GM18499 (cell line): Measurements from ENCODE around the gene GTF2H1.
"Not testable (repeated sequence)": the region's sequence is repeated elsewhere in the genome, so short reads cannot be mapped to it uniquely, and the experiment has no call there.

Source experiments
- ATAC-seq: cut with Tn5 transposase; IDR thresholded peaks from one replicate; pipeline ENCODE4 v1.9.1; 2021; ENCODE audit warnings: moderate number of reproducible peaks; ENCODE audit not compliant: insufficient read depth, unreplicated experiment

Gene GTF2H1

GRCh38 chr11:18369398-18369797 is 47.0 kb downstream of the GTF2H1 start:
- ATAC-seq: no peak

- ATAC-seq: no peak
Measured at GRCh38 chr11:18371279-18371678, 48.9 kb downstream of the GTF2H1 start.

- ATAC-seq: no peak
Measured at GRCh38 chr11:18372201-18372600, 49.8 kb downstream of the GTF2H1 start.

GRCh38 chr11:18374956-18375355 is 52.6 kb downstream of the GTF2H1 start:
- no peak for ATAC-seq

- no peak for ATAC-seq
Measured at GRCh38 chr11:18375941-18376340, 53.6 kb downstream of the GTF2H1 start.

- no peak for ATAC-seq
Measured at GRCh38 chr11:18379201-18379600, 56.8 kb downstream of the GTF2H1 start.

GRCh38 chr11:18383388-18384156 is 61.2 kb downstream of the GTF2H1 start:
- ATAC-seq: peak; percentile 79

- ATAC-seq: peak; percentile 6
Measured at GRCh38 chr11:18384157-18384641, 61.8 kb downstream of the GTF2H1 start.

- no peak for ATAC-seq
Measured at GRCh38 chr11:18390088-18390487, 67.7 kb downstream of the GTF2H1 start.

- no peak for ATAC-seq
Measured at GRCh38 chr11:18392434-18393321, 70.3 kb downstream of the GTF2H1 start.

GRCh38 chr11:18393581-18394274 is 71.4 kb downstream of the GTF2H1 start:
- ATAC-seq: no peak

GRCh38 chr11:18394275-18394927 is 72.0 kb downstream of the GTF2H1 start, which contains the start of gene LDHA:
Gene LDHA (plus strand): TSS chr11:18394563. CDS start chr11:18396843, 2,280 bp downstream.
- peak; percentile 36 for ATAC-seq

GRCh38 chr11:18394928-18395734 is 72.8 kb downstream of the GTF2H1 start:
- no peak for ATAC-seq

GRCh38 chr11:18395735-18396504 is 73.6 kb downstream of the GTF2H1 start:
- ATAC-seq: peak; percentile 63

- no peak for ATAC-seq
Measured at GRCh38 chr11:18397921-18398320, 75.6 kb downstream of the GTF2H1 start.

GRCh38 chr11:18401077-18401476 is 78.7 kb downstream of the GTF2H1 start:
- not testable (repeated sequence) for ATAC-seq

GRCh38 chr11:18404062-18404461 is 81.7 kb downstream of the GTF2H1 start:
- no peak for ATAC-seq

GRCh38 chr11:18407400-18407799 is 85.0 kb downstream of the GTF2H1 start:
- not testable (repeated sequence) for ATAC-seq
